Heart left ventricle (tissue), 13 donors: ENCODE results near the gene ZNF217.

ENCODE experiments used
- CTCF ChIP-seq, 12 donors: fragments of 200-600 bp; sonication (generic) in 4 of 12; IDR thresholded peaks; one replicate each; pipeline versions ENCODE4 v1.5.0 to v1.8.0; 2018 to 2022; ENCODE audit warnings: antibody characterized with exemption in 12 of 12, mild to moderate bottlenecking in 5 of 12
- POLR2A ChIP-seq, 2 donors: fragments of 450-650 bp; IDR thresholded peaks; one replicate each; pipeline ENCODE4 v1.6.1; 2017; ENCODE audit warnings: antibody characterized with exemption in 2 of 2, mild to moderate bottlenecking in 2 of 2, moderate library complexity in 2 of 2
- donor health status: ischemic (EF 13 %, LVEDD 7.1; RV severe dilation, severe dysfunction).
- donor health status: DM: no; HTN: yes; CAD: no.
- donor health status: DM: no; HTN: no; CAD: no.
- donor health status: ischemic (EF 25% LVEDD 6.9; RV normal size, moderate dysfunction).
- donor health status: ischemic (EF 25% LVEDD 5.7; RV mildly dilated, moderate dysfunction).
- donor health status: ischemic (EF 35%, LVEDD 5.7; RV mildly dilated, moderate dysfunction).
- donor health status: nonischemic (EF 11% LVEDD 7.7; RV severe dilation, severe dysfunction).
- donor health status: DM: yes; HTN: yes; CAD: no.
- donor health status: PGD.
- donor health status: ischemic (EF 29% LVEDD 5.4; RV normal size, mild dysfunction).
- donor health status: nonischemic (EF 23%, LVEDD 6.1; RV moderate dilation, normal function).

GRCh38 chr20:53522696-53523095 is 70.9 kb downstream of the ZNF217 start:
- no peak for TF ChIP-seq POLR2A (IDR thresholded peaks at IDR 0.05)
- TF ChIP-seq CTCF (IDR thresholded peaks at IDR 0.05), result no peak
